SK-N-SH (cell line): ENCODE measurements around the gene ZNF304.

Experiments used
- CTCF ChIP-seq: fragments of 200-600 bp; sonication (generic); IDR thresholded peaks from 2 replicates; pipeline ENCODE4 v1.6.1; 2017; ENCODE audit warnings: antibody characterized with exemption, mild to moderate bottlenecking, moderate library complexity
- FOXJ3 ChIP-seq: sonication (generic); formaldehyde crosslinking; IDR thresholded peaks from 2 replicates; pipeline ENCODE4 v1.5.1; 2020; ENCODE audit warnings: mild to moderate bottlenecking, missing genetic modification reagents
- MAX ChIP-seq: IDR thresholded peaks from 2 replicates; pipeline ENCODE4 v1.4.0; 2012; ENCODE audit warnings: low read depth
- MEF2A ChIP-seq: IDR thresholded peaks from 2 replicates; pipeline ENCODE4 v1.4.0; 2012; ENCODE audit warnings: low read depth, borderline replicate concordance
- MXI1 ChIP-seq: IDR thresholded peaks from 2 replicates; pipeline ENCODE4 v1.6.1; 2012; ENCODE audit warnings: mild to moderate bottlenecking, low read depth, low read length, improper control_type of control experiment
- RAD21 ChIP-seq: IDR thresholded peaks from 2 replicates; pipeline ENCODE4 v1.6.1; 2012; ENCODE audit warnings: mild to moderate bottlenecking, low read length
- SIN3A ChIP-seq: IDR thresholded peaks from 2 replicates; pipeline ENCODE4 v1.6.1; 2012; ENCODE audit warnings: low read depth, mild to moderate bottlenecking, low read length, moderate library complexity, borderline replicate concordance
- USF2 ChIP-seq: fragments of 150-350 bp; IDR thresholded peaks from 2 replicates; pipeline ENCODE4 v1.6.1; 2017; ENCODE audit warnings: antibody characterized with exemption, low read length, low read depth, borderline replicate concordance
- TF ChIP-seq, protein P1 (sequence below): IDR thresholded peaks from 2 replicates; pipeline ENCODE4 v1.6.1; 2012; ENCODE audit warnings: mild to moderate bottlenecking, low read depth, low read length, moderate library complexity
- TF ChIP-seq, protein P2 (sequence below): IDR thresholded peaks from 2 replicates; pipeline ENCODE4 v1.4.0; 2012; ENCODE audit warnings: low read depth, borderline replicate concordance

DNA sequence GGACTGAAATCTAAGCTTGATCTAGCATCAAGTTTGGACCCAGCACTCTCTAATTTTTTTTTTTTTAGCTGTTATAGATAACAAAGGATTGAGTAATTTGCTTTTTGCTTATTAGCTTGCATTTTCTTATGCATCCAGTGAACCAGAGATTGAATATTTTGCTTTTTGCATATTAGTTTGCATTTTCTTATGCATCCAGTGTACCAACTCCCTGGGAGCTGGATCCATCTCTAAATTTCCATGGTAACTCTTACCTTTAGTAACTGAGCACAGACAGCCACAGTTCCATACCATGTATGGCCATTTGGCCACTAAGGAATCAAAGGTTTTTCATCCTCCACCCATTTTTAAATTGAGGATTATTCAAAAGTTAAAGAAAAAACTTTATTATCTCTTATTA, 29.9 kb downstream of the ZNF304 start:
- no peak for TF ChIP-seq CTCF
- TF ChIP-seq, protein P1, sequence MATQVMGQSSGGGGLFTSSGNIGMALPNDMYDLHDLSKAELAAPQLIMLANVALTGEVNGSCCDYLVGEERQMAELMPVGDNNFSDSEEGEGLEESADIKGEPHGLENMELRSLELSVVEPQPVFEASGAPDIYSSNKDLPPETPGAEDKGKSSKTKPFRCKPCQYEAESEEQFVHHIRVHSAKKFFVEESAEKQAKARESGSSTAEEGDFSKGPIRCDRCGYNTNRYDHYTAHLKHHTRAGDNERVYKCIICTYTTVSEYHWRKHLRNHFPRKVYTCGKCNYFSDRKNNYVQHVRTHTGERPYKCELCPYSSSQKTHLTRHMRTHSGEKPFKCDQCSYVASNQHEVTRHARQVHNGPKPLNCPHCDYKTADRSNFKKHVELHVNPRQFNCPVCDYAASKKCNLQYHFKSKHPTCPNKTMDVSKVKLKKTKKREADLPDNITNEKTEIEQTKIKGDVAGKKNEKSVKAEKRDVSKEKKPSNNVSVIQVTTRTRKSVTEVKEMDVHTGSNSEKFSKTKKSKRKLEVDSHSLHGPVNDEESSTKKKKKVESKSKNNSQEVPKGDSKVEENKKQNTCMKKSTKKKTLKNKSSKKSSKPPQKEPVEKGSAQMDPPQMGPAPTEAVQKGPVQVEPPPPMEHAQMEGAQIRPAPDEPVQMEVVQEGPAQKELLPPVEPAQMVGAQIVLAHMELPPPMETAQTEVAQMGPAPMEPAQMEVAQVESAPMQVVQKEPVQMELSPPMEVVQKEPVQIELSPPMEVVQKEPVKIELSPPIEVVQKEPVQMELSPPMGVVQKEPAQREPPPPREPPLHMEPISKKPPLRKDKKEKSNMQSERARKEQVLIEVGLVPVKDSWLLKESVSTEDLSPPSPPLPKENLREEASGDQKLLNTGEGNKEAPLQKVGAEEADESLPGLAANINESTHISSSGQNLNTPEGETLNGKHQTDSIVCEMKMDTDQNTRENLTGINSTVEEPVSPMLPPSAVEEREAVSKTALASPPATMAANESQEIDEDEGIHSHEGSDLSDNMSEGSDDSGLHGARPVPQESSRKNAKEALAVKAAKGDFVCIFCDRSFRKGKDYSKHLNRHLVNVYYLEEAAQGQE = no peak
- no peak for TF ChIP-seq MAX
- no peak for TF ChIP-seq MEF2A
- TF ChIP-seq USF2 = no peak
- TF ChIP-seq, protein P2, sequence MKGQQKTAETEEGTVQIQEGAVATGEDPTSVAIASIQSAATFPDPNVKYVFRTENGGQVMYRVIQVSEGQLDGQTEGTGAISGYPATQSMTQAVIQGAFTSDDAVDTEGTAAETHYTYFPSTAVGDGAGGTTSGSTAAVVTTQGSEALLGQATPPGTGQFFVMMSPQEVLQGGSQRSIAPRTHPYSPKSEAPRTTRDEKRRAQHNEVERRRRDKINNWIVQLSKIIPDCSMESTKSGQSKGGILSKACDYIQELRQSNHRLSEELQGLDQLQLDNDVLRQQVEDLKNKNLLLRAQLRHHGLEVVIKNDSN = no peak
- no peak for TF ChIP-seq MXI1
- no peak for TF ChIP-seq RAD21
- no peak for TF ChIP-seq FOXJ3 (CRISPR knock-in tag)
- TF ChIP-seq SIN3A = no peak
